ENCODE results near the gene BMAL1.

The BMAL1 gene

GRCh38 chr11:13260201-13260962, 17.2 kb upstream of the BMAL1 start:
- no peaks in the 10 kb centered on the region for H3K9me3 ChIP-seq (ENCODE audit: control insufficient read depth in 5 of 5, low read length in 5 of 5)
- H3K4me3 ChIP-seq (ENCODE audit: low read depth in 1 of 5, low read length in 5 of 5), result peak overlapping the region in 3 of 5 donors; percentile 21 to 58 (median 43)
- H3K27me3 ChIP-seq (ENCODE audit: control insufficient read depth in 5 of 5, insufficient read depth in 4 of 5, low read length in 5 of 5), result no peaks in the 10 kb centered on the region
- peak overlapping the region; percentile 82 for H3K27ac ChIP-seq (ENCODE audit: low read depth, low read length)
- H3K4me1 ChIP-seq (ENCODE audit: control insufficient read depth in 5 of 5, insufficient read depth in 5 of 5, low read length in 5 of 5), result peaks cover 0 to 30% (median 18%) of the 10 kb centered on the region in 5 donors
- no peaks in the 10 kb centered on the region for H3K36me3 ChIP-seq (ENCODE audit: control insufficient read depth in 5 of 5, insufficient read depth in 5 of 5, low read length in 5 of 5)
- peak overlapping the region in 2 of 5 donors; percentile 6 to 8 for H3K9ac ChIP-seq (ENCODE audit: low read length in 5 of 5)

- Histone ChIP-seq H3K27me3 (ENCODE audit: control insufficient read depth in 5 of 5, insufficient read depth in 4 of 5, low read length in 5 of 5) (no peaks in the 10 kb centered on the region), H3K36me3 (ENCODE audit: control insufficient read depth in 5 of 5, insufficient read depth in 5 of 5, low read length in 5 of 5) (no peaks in the 10 kb centered on the region), H3K27ac (ENCODE audit: low read depth, low read length) (peak overlapping the region; percentile 82), H3K4me3 (ENCODE audit: low read depth in 1 of 5, low read length in 5 of 5) (peak overlapping the region in 3 of 5 donors; percentile 21 to 58 (median 43)), H3K9me3 (ENCODE audit: control insufficient read depth in 5 of 5, low read length in 5 of 5) (no peaks in the 10 kb centered on the region), H3K4me1 (ENCODE audit: control insufficient read depth in 5 of 5, insufficient read depth in 5 of 5, low read length in 5 of 5) (peaks cover 0 to 30% (median 18%) of the 10 kb centered on the region in 5 donors), H3K9ac (ENCODE audit: low read length in 5 of 5) (peak overlapping the region in 2 of 5 donors; percentile 6 to 8)
These were observed 16.5 kb upstream of the BMAL1 start for GRCh38 chr11:13260963-13261588.

GRCh38 chr11:13261591-13262061, 16.0 kb upstream of the BMAL1 start:
- Histone ChIP-seq H3K9ac (ENCODE audit: low read length in 5 of 5) (peak overlapping the region in 1 of 5 donors; percentile 6), H3K4me3 (ENCODE audit: low read depth in 1 of 5, low read length in 5 of 5) (peak overlapping the region in 3 of 5 donors; percentile 18 to 58 (median 43))

GRCh38 chr11:13262096-13262495, 15.5 kb upstream of the BMAL1 start:
- Histone ChIP-seq H3K4me1 (ENCODE audit: control insufficient read depth in 5 of 5, insufficient read depth in 5 of 5, low read length in 5 of 5) (peaks cover 0 to 30% (median 18%) of the 10 kb centered on the region in 5 donors), H3K9ac (ENCODE audit: low read length in 5 of 5) (no peak overlapping the region), H3K27me3 (ENCODE audit: control insufficient read depth in 5 of 5, insufficient read depth in 4 of 5, low read length in 5 of 5) (no peaks in the 10 kb centered on the region), H3K27ac (ENCODE audit: low read depth, low read length) (peak overlapping the region; percentile 75), H3K9me3 (ENCODE audit: control insufficient read depth in 5 of 5, low read length in 5 of 5) (no peaks in the 10 kb centered on the region), H3K4me3 (ENCODE audit: low read depth in 1 of 5, low read length in 5 of 5) (no peak overlapping the region), H3K36me3 (ENCODE audit: control insufficient read depth in 5 of 5, insufficient read depth in 5 of 5, low read length in 5 of 5) (no peaks in the 10 kb centered on the region)

More at GRCh38 chr11:13261591-13262061, 16.0 kb upstream of the BMAL1 start:
- H3K9me3 ChIP-seq (ENCODE audit: control insufficient read depth in 5 of 5, low read length in 5 of 5), result no peaks in the 10 kb centered on the region
- no peaks in the 10 kb centered on the region for H3K36me3 ChIP-seq (ENCODE audit: control insufficient read depth in 5 of 5, insufficient read depth in 5 of 5, low read length in 5 of 5)
- peak overlapping the region; percentile 82 for H3K27ac ChIP-seq (ENCODE audit: low read depth, low read length)
- H3K27me3 ChIP-seq (ENCODE audit: control insufficient read depth in 5 of 5, insufficient read depth in 4 of 5, low read length in 5 of 5), result no peaks in the 10 kb centered on the region
- H3K4me1 ChIP-seq (ENCODE audit: control insufficient read depth in 5 of 5, insufficient read depth in 5 of 5, low read length in 5 of 5), result peaks cover 0 to 30% (median 18%) of the 10 kb centered on the region in 5 donors

- Histone ChIP-seq H3K9ac (ENCODE audit: low read length in 5 of 5) (no peak overlapping the region), H3K4me1 (ENCODE audit: control insufficient read depth in 5 of 5, insufficient read depth in 5 of 5, low read length in 5 of 5) (peaks cover 0 to 4% (median 3%) of the 10 kb centered on the region in 5 donors), H3K36me3 (ENCODE audit: control insufficient read depth in 5 of 5, insufficient read depth in 5 of 5, low read length in 5 of 5) (no peaks in the 10 kb centered on the region), H3K27ac (ENCODE audit: low read depth, low read length) (no peak overlapping the region), H3K4me3 (ENCODE audit: low read depth in 1 of 5, low read length in 5 of 5) (no peak overlapping the region), H3K27me3 (ENCODE audit: control insufficient read depth in 5 of 5, insufficient read depth in 4 of 5, low read length in 5 of 5) (no peaks in the 10 kb centered on the region), H3K9me3 (ENCODE audit: control insufficient read depth in 5 of 5, low read length in 5 of 5) (no peaks in the 10 kb centered on the region)
These were observed 8.8 kb upstream of the BMAL1 start for GRCh38 chr11:13268791-13269190.

- no peaks in the 10 kb centered on the region for H3K9me3 ChIP-seq (ENCODE audit: control insufficient read depth in 5 of 5, low read length in 5 of 5)
- H3K4me3 ChIP-seq (ENCODE audit: low read depth in 1 of 5, low read length in 5 of 5), result no peak overlapping the region
- no peaks in the 10 kb centered on the region for H3K27me3 ChIP-seq (ENCODE audit: control insufficient read depth in 5 of 5, insufficient read depth in 4 of 5, low read length in 5 of 5)
- H3K36me3 ChIP-seq (ENCODE audit: control insufficient read depth in 5 of 5, insufficient read depth in 5 of 5, low read length in 5 of 5), result no peaks in the 10 kb centered on the region
- no peak overlapping the region for H3K27ac ChIP-seq (ENCODE audit: low read depth, low read length)
- no peak overlapping the region for H3K9ac ChIP-seq (ENCODE audit: low read length in 5 of 5)
- H3K4me1 ChIP-seq (ENCODE audit: control insufficient read depth in 5 of 5, insufficient read depth in 5 of 5, low read length in 5 of 5), result peaks cover 0 to 4% (median 3%) of the 10 kb centered on the region in 5 donors
These were observed 7.8 kb upstream of the BMAL1 start for GRCh38 chr11:13269775-13270174.

GRCh38 chr11:13271060-13271693, 6.4 kb upstream of the BMAL1 start:
- H3K9ac ChIP-seq (ENCODE audit: low read length in 5 of 5), result no peak overlapping the region
- H3K27ac ChIP-seq (ENCODE audit: low read depth, low read length), result no peak overlapping the region
- H3K9me3 ChIP-seq (ENCODE audit: control insufficient read depth in 5 of 5, low read length in 5 of 5), result no peaks in the 10 kb centered on the region
- H3K27me3 ChIP-seq (ENCODE audit: control insufficient read depth in 5 of 5, insufficient read depth in 4 of 5, low read length in 5 of 5), result no peaks in the 10 kb centered on the region
- no peak overlapping the region for H3K4me3 ChIP-seq (ENCODE audit: low read depth in 1 of 5, low read length in 5 of 5)
- no peaks in the 10 kb centered on the region for H3K36me3 ChIP-seq (ENCODE audit: control insufficient read depth in 5 of 5, insufficient read depth in 5 of 5, low read length in 5 of 5)
- peaks cover under 1 to 5% (median 3%) of the 10 kb centered on the region in 5 donors for H3K4me1 ChIP-seq (ENCODE audit: control insufficient read depth in 5 of 5, insufficient read depth in 5 of 5, low read length in 5 of 5)

GRCh38 chr11:13276454-13276831, 1.1 kb upstream of the BMAL1 start:
- Histone ChIP-seq H3K36me3 (ENCODE audit: control insufficient read depth in 5 of 5, insufficient read depth in 5 of 5, low read length in 5 of 5) (no peaks in the 10 kb centered on the region), H3K27me3 (ENCODE audit: control insufficient read depth in 5 of 5, insufficient read depth in 4 of 5, low read length in 5 of 5) (no peaks in the 10 kb centered on the region), H3K9ac (ENCODE audit: low read length in 5 of 5) (peak overlapping the region; percentile 69 to 87 (median 76)), H3K9me3 (ENCODE audit: control insufficient read depth in 5 of 5, low read length in 5 of 5) (no peaks in the 10 kb centered on the region), H3K4me3 (ENCODE audit: low read depth in 1 of 5, low read length in 5 of 5) (peak overlapping the region; percentile 83 to 93 (median 92)), H3K27ac (ENCODE audit: low read depth, low read length) (peak overlapping the region; percentile 92), H3K4me1 (ENCODE audit: control insufficient read depth in 5 of 5, insufficient read depth in 5 of 5, low read length in 5 of 5) (peaks cover 3 to 34% (median 31%) of the 10 kb centered on the region in 5 donors)

GRCh38 chr11:13276832-13277767, 490 bp upstream of the BMAL1 start:
- Histone ChIP-seq H3K4me3 (ENCODE audit: low read depth in 1 of 5, low read length in 5 of 5) (peak overlapping the region; percentile 87 to 93 (median 92)), H3K9ac (ENCODE audit: low read length in 5 of 5) (peak overlapping the region; percentile 69 to 87 (median 79)), H3K9me3 (ENCODE audit: control insufficient read depth in 5 of 5, low read length in 5 of 5) (no peaks in the 10 kb centered on the region), H3K36me3 (ENCODE audit: control insufficient read depth in 5 of 5, insufficient read depth in 5 of 5, low read length in 5 of 5) (no peaks in the 10 kb centered on the region), H3K27me3 (ENCODE audit: control insufficient read depth in 5 of 5, insufficient read depth in 4 of 5, low read length in 5 of 5) (no peaks in the 10 kb centered on the region), H3K4me1 (ENCODE audit: control insufficient read depth in 5 of 5, insufficient read depth in 5 of 5, low read length in 5 of 5) (peaks cover 3 to 36% (median 34%) of the 10 kb centered on the region in 5 donors), H3K27ac (ENCODE audit: low read depth, low read length) (peak overlapping the region; percentile 92)
